Measurements from ENCODE around the gene FHAD1. TPM values are rescaled to one million over a fixed set of nuclear protein-coding genes. Genes with fewer than 3 reads are reported as not detected.

The FHAD1 gene
- polyA plus RNA-seq, 2 donors: 0.04 to 0.16 TPM

DNA sequence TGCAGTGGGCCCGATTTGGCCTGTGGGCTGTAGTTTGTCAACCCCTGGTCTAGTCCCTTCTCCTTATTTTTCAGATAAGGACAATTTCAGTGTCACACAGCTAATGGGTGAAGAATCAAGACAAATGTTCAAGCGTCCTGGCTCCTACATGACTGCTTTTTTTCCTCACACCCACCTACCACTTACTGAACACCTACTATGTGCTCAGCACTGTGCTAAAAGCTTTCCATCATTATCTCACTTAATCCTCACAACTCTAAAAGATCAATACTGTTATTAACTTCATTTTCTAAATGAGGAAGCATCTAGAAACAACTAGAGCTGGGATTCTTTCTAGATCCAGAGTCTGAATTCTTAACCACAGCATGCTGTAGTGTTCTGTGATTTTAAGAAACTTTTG lies 94.2 kb downstream of the FHAD1 start:
- no peak overlapping the region for H3K4me3 ChIP-seq (ENCODE audit: low read depth in 1 of 2, low read length in 2 of 2)
- no peaks in the 10 kb centered on the region for H3K36me3 ChIP-seq (ENCODE audit: control insufficient read depth in 2 of 2, insufficient read depth in 2 of 2, low read length in 1 of 2)
- no peaks in the 10 kb centered on the region for H3K27me3 ChIP-seq (ENCODE audit: control insufficient read depth in 1 of 2, insufficient read depth in 2 of 2, low read length in 2 of 2)
- peaks cover 0 to 11% of the 10 kb centered on the region in 2 donors for H3K4me1 ChIP-seq (ENCODE audit: control insufficient read depth in 2 of 2, insufficient read depth in 2 of 2, low read length in 1 of 2)
- 83 to 87% methylated on average over 2 of the region's 2 CpGs for WGBS, 2 donors
- H3K9me3 ChIP-seq (ENCODE audit: control insufficient read depth in 2 of 2, insufficient read depth in 1 of 2, low read depth in 1 of 2, low read length in 1 of 2): no peaks in the 10 kb centered on the region
- peak overlapping the region in 1 of 2 donors; percentile 46 for H3K27ac ChIP-seq (ENCODE audit: low read depth in 2 of 2, low read length in 1 of 2)

DNA sequence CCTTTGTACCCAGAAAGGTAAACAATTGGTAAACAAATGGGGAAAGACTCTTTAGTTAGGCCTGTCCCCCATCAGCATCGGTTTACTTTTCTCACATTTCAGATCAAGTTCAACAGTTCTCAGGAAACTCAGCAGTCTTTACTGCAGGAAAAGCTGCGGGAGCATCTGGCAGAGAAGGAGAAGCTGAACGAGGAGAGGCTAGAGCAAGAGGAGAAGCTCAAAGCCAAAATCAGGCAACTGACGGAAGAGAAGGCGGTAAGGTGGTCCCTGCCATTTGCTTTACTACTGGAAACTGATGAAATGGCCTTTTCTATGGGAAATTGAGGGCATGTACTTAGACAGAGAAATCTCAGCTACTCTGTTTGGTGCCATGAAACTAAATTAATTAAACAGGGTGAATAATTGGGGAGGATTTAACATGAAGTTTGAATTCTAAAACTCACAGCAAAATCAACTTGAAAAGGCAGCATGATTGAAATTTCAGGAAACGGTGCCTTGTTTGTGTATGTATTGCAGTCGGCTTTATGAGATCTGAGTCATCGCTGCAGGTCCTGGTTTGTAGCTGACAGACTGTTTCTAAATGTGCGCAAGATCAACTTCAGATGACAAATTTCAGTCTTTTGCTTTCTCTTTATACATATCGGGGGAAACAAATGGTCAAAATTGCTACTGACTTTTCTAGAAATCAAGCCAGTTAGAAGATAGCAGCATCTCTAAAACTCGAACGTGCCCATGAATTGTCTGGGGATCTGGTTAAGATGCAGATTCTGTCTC lies 94.8 kb downstream of the FHAD1 start:
- no peaks in the 10 kb centered on the region for H3K9me3 ChIP-seq (ENCODE audit: control insufficient read depth in 2 of 2, insufficient read depth in 1 of 2, low read depth in 1 of 2, low read length in 1 of 2)
- WGBS, 2 donors: 56 to 62% methylated on average over 12 of the region's 12 CpGs
- H3K36me3 ChIP-seq (ENCODE audit: control insufficient read depth in 2 of 2, insufficient read depth in 2 of 2, low read length in 1 of 2): no peaks in the 10 kb centered on the region
- no peaks in the 10 kb centered on the region for H3K27me3 ChIP-seq (ENCODE audit: control insufficient read depth in 1 of 2, insufficient read depth in 2 of 2, low read length in 2 of 2)
- H3K4me3 ChIP-seq (ENCODE audit: low read depth in 1 of 2, low read length in 2 of 2): no peak overlapping the region
- peaks cover 0 to 14% of the 10 kb centered on the region in 2 donors for H3K4me1 ChIP-seq (ENCODE audit: control insufficient read depth in 2 of 2, insufficient read depth in 2 of 2, low read length in 1 of 2)
- H3K27ac ChIP-seq (ENCODE audit: low read depth in 2 of 2, low read length in 1 of 2): peak overlapping the region; percentile 46 to 71

DNA sequence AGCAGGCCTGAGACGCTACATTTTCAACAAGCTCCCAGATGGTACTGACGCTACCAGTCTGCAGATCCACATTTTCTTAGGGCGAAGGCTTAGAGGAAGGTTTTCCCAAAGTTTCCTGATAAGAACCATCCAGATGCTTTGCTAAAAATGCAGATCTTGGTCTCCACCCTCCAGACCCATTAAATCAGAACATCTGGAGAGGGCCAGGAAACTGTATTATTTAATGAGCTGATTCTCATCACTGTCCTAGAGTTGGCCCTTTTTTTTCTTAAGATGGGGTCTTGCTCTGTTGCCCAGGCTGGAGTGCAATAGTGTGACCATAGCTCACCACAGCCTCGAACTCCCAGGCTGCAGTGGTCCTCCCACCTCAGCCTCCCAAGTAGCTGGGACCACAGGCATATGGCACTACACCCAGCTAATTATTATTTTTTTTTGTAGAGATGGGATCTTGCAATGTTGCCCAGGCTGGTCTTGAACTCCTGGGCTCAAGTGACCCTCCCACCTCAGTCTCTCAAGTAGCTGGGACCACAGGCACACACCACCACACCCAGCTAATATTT lies 95.5 kb downstream of the FHAD1 start:
- Histone ChIP-seq H3K9me3 (ENCODE audit: control insufficient read depth in 2 of 2, insufficient read depth in 1 of 2, low read depth in 1 of 2, low read length in 1 of 2) (no peaks in the 10 kb centered on the region), H3K4me3 (ENCODE audit: low read depth in 1 of 2, low read length in 2 of 2) (no peak overlapping the region), H3K27me3 (ENCODE audit: control insufficient read depth in 1 of 2, insufficient read depth in 2 of 2, low read length in 2 of 2) (no peaks in the 10 kb centered on the region), H3K27ac (ENCODE audit: low read depth in 2 of 2, low read length in 1 of 2) (peak overlapping the region; percentile 35 to 62), H3K4me1 (ENCODE audit: control insufficient read depth in 2 of 2, insufficient read depth in 2 of 2, low read length in 1 of 2) (peaks cover 0 to 14% of the 10 kb centered on the region in 2 donors), H3K36me3 (ENCODE audit: control insufficient read depth in 2 of 2, insufficient read depth in 2 of 2, low read length in 1 of 2) (no peaks in the 10 kb centered on the region)
- 69 to 74% methylated on average over 4 of the region's 4 CpGs for WGBS, 2 donors

DNA sequence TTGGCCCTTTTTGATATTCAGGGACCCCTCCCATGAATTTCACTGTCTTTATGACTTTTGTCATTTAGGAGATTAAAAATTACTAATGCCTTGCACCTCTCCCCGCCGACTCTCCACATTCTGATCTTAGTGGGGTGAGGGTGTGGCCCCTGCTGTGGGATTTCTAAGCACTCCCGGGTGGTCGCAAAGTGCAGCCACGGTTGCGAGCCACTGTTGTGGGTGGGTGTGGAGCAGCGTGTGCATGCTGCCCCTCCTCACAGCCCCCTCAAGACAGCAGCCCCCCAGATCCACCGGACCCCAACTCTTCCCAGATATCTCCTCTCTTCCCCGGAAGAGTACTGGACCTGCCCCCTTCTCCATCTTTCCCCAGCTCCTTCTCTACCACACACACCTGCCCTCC lies 96.1 kb downstream of the FHAD1 start:
- WGBS, 2 donors: 92 to 93% methylated on average over 8 to 9 of the region's 9 CpGs
- Histone ChIP-seq H3K4me1 (ENCODE audit: control insufficient read depth in 2 of 2, insufficient read depth in 2 of 2, low read length in 1 of 2) (peaks cover 0 to 14% of the 10 kb centered on the region in 2 donors), H3K9me3 (ENCODE audit: control insufficient read depth in 2 of 2, insufficient read depth in 1 of 2, low read depth in 1 of 2, low read length in 1 of 2) (no peaks in the 10 kb centered on the region), H3K27me3 (ENCODE audit: control insufficient read depth in 1 of 2, insufficient read depth in 2 of 2, low read length in 2 of 2) (no peaks in the 10 kb centered on the region), H3K4me3 (ENCODE audit: low read depth in 1 of 2, low read length in 2 of 2) (no peak overlapping the region), H3K36me3 (ENCODE audit: control insufficient read depth in 2 of 2, insufficient read depth in 2 of 2, low read length in 1 of 2) (no peaks in the 10 kb centered on the region), H3K27ac (ENCODE audit: low read depth in 2 of 2, low read length in 1 of 2) (no peak overlapping the region)

DNA sequence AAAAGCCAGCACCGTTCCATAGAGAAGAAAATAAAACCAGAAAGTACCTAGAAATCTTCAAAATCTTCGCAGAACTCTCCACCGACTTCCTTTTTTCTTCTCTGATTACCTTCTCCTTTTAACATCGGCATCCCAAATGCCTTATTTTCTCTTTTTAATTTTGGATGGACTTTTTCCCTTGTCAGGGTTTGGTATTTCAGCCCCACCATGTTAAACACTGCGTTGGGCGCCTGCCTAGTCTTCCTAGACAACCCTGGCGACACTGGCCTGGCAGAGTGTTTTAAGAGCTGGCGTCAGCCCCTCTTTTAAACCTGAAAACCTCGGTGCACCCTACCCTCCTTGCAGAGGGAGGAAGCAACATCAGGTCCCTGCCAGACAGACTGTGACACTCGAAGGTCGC lies 96.7 kb downstream of the FHAD1 start:
- H3K9me3 ChIP-seq (ENCODE audit: control insufficient read depth in 2 of 2, insufficient read depth in 1 of 2, low read depth in 1 of 2, low read length in 1 of 2): no peaks in the 10 kb centered on the region
- H3K4me3 ChIP-seq (ENCODE audit: low read depth in 1 of 2, low read length in 2 of 2): no peak overlapping the region
- no peaks in the 10 kb centered on the region for H3K27me3 ChIP-seq (ENCODE audit: control insufficient read depth in 1 of 2, insufficient read depth in 2 of 2, low read length in 2 of 2)
- no peak overlapping the region for H3K27ac ChIP-seq (ENCODE audit: low read depth in 2 of 2, low read length in 1 of 2)
- no peaks in the 10 kb centered on the region for H3K36me3 ChIP-seq (ENCODE audit: control insufficient read depth in 2 of 2, insufficient read depth in 2 of 2, low read length in 1 of 2)
- WGBS, 2 donors: 58% methylated on average over 11 of the region's 11 CpGs
- peaks cover 0 to 14% of the 10 kb centered on the region in 2 donors for H3K4me1 ChIP-seq (ENCODE audit: control insufficient read depth in 2 of 2, insufficient read depth in 2 of 2, low read length in 1 of 2)

DNA sequence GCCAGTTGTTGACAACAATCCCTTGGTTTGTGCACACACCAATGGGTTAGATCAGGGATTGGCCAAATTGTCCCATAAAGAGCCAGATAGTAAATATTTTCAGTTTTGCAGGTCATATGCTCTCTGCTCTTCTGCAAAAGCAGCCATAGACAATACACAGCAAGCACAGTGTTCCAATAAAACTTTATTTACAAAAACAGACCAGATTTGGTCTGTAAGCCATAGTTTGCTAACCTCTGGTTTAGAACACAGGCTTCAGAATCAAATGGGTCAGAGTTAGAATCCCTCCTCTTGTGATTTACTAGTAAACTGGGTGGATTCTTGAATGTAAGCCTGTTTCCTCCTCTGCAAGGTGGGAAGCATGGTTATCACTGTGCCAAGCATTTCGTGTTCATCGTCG lies 97.4 kb downstream of the FHAD1 start:
- 96 to 98% methylated on average over 3 of the region's 3 CpGs for whole genome bisulfite sequencing, 2 donors
- no peak overlapping the region for H3K27ac ChIP-seq (ENCODE audit: low read depth in 2 of 2, low read length in 1 of 2)
- H3K4me1 ChIP-seq (ENCODE audit: control insufficient read depth in 2 of 2, insufficient read depth in 2 of 2, low read length in 1 of 2): peaks cover 0 to 14% of the 10 kb centered on the region in 2 donors
- no peaks in the 10 kb centered on the region for H3K27me3 ChIP-seq (ENCODE audit: control insufficient read depth in 1 of 2, insufficient read depth in 2 of 2, low read length in 2 of 2)
- H3K36me3 ChIP-seq (ENCODE audit: control insufficient read depth in 2 of 2, insufficient read depth in 2 of 2, low read length in 1 of 2): no peaks in the 10 kb centered on the region
- no peaks in the 10 kb centered on the region for H3K9me3 ChIP-seq (ENCODE audit: control insufficient read depth in 2 of 2, insufficient read depth in 1 of 2, low read depth in 1 of 2, low read length in 1 of 2)
- H3K4me3 ChIP-seq (ENCODE audit: low read depth in 1 of 2, low read length in 2 of 2): no peak overlapping the region

DNA sequence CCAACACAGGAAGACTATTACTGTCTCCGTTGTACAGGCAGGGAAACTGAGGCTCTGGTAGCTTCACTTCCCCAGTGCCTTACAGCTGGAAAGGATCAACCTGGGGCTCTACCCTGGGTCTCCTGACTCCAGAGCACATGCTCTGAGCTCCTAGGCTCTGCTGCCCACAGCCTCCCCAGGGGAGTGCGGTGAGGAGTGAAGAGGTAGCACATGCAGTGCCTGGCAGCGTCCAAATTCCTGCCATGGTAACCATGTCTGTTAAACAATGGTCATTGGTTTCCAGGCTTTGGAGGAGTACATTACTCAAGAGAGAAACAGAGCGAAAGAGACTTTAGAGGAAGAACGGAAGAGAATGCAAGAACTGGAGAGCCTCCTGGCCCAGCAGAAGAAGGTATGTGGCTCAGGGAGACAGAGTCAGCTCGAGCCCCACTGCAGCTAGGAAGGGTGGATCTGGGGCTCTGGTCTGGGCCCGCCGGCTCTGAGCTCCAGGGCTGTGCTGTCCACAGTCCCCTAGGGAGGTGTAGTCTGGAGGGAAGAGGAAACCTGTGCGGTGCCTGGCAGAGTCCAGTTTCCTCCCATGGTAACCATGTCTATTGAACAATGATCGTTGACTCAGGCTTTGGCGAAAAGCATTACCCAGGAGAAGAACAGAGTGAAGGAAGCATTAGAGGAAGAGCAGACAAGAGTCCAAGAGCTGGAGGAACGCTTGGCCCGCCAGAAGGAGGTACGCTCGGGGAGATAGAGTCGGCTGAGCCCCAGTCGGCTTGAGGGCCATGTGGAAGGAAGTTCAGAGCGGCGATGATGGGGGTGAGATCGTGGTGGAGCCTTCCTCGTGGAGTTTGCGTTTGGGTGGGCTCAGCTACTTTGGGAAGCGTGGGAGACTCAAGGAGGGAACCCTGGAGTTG lies 98.0 kb downstream of the FHAD1 start:
- Histone ChIP-seq H3K36me3 (ENCODE audit: control insufficient read depth in 2 of 2, insufficient read depth in 2 of 2, low read length in 1 of 2) (no peaks in the 10 kb centered on the region), H3K4me3 (ENCODE audit: low read depth in 1 of 2, low read length in 2 of 2) (no peak overlapping the region), H3K27me3 (ENCODE audit: control insufficient read depth in 1 of 2, insufficient read depth in 2 of 2, low read length in 2 of 2) (no peaks in the 10 kb centered on the region), H3K9me3 (ENCODE audit: control insufficient read depth in 2 of 2, insufficient read depth in 1 of 2, low read depth in 1 of 2, low read length in 1 of 2) (no peaks in the 10 kb centered on the region), H3K27ac (ENCODE audit: low read depth in 2 of 2, low read length in 1 of 2) (peak overlapping the region; percentile 18 to 65), H3K4me1 (ENCODE audit: control insufficient read depth in 2 of 2, insufficient read depth in 2 of 2, low read length in 1 of 2) (peaks cover 0 to 14% of the 10 kb centered on the region in 2 donors)
- 87 to 89% methylated on average over 23 of the region's 23 CpGs for WGBS, 2 donors

DNA sequence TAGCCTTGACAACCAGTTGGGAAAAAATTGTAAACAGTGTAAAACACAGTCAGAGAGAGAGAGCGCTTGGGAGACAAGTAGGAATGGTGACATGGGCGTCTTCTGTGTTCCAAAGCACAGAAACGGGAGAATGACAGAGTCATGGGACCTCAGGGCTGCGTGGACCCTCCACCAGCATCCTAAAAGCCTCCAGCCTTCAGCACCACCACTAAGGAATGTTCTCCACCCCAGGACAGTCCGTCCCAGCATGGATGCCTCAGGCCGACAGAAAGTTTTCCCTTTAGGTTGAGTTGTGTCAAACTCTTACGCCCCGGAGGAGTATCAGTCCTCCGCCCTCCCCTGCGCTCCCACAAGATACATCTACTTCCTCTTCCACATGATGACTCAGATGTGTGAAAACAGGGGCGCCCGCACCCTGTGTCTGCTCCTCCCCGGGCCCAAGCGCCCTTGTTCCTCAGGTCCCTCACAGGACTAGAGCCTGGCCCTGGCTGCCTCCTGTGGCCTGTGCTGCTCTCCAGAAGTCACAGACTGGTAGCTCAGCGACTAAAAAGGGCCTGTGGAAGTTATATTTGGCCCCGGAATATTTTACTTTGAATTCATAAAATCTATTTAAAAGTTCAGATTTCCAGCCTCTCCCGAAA lies 98.8 kb downstream of the FHAD1 start:
- Histone ChIP-seq H3K4me1 (ENCODE audit: control insufficient read depth in 2 of 2, insufficient read depth in 2 of 2, low read length in 1 of 2) (peaks cover 2 to 22% of the 10 kb centered on the region in 2 donors), H3K27me3 (ENCODE audit: control insufficient read depth in 1 of 2, insufficient read depth in 2 of 2, low read length in 2 of 2) (no peaks in the 10 kb centered on the region), H3K4me3 (ENCODE audit: low read depth in 1 of 2, low read length in 2 of 2) (no peak overlapping the region), H3K27ac (ENCODE audit: low read depth in 2 of 2, low read length in 1 of 2) (peak overlapping the region; percentile 50 to 65), H3K36me3 (ENCODE audit: control insufficient read depth in 2 of 2, insufficient read depth in 2 of 2, low read length in 1 of 2) (no peaks in the 10 kb centered on the region), H3K9me3 (ENCODE audit: control insufficient read depth in 2 of 2, insufficient read depth in 1 of 2, low read depth in 1 of 2, low read length in 1 of 2) (no peaks in the 10 kb centered on the region)
- WGBS, 2 donors: 64 to 67% methylated on average over 17 of the region's 17 CpGs

DNA sequence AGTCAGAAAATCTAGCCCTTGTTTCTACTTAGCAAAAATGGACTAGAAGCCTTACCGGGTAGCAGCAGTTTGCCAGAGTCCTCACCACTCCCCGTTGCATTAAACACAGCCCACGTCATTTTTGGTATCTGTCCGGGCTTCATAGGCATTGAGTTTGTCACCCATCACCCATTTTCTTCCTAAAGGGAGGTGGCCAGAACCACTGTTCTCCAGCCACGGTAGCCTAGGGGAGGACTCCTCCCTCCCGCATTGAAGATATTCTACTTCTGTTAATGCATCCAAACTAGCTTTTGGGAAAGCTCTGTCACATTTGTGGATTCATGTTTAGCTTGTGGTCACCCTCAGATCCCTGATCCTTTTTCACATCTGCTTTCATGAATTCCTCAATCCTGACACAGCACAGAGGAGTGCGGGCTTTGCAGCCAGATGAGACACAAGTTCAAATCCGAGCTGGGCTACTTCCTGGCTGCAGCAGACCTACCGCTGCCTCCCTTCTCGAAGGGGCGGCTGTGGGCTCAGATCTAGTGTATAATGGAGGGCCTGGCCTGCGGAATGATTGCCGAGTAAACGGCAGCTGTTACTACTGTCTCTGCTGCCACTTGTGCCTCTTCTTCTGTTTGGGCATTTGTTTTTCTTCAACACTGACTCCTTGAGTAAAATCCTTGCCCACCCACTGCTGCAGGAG lies 99.5 kb downstream of the FHAD1 start:
- peak overlapping the region in 1 of 2 donors; percentile 56 for H3K27ac ChIP-seq (ENCODE audit: low read depth in 2 of 2, low read length in 1 of 2)
- 86 to 88% methylated on average over 14 of the region's 14 CpGs for WGBS, 2 donors
- no peaks in the 10 kb centered on the region for H3K9me3 ChIP-seq (ENCODE audit: control insufficient read depth in 2 of 2, insufficient read depth in 1 of 2, low read depth in 1 of 2, low read length in 1 of 2)
- no peaks in the 10 kb centered on the region for H3K27me3 ChIP-seq (ENCODE audit: control insufficient read depth in 1 of 2, insufficient read depth in 2 of 2, low read length in 2 of 2)
- no peak overlapping the region for H3K4me3 ChIP-seq (ENCODE audit: low read depth in 1 of 2, low read length in 2 of 2)
- peaks cover 3 to 23% of the 10 kb centered on the region in 2 donors for H3K4me1 ChIP-seq (ENCODE audit: control insufficient read depth in 2 of 2, insufficient read depth in 2 of 2, low read length in 1 of 2)
- no peaks in the 10 kb centered on the region for H3K36me3 ChIP-seq (ENCODE audit: control insufficient read depth in 2 of 2, insufficient read depth in 2 of 2, low read length in 1 of 2)

Measured in esophagus (tissue), 2 donors.